SK-N-SH (cell line): ENCODE results near the gene IFI6.

Source experiments
- GABPA ChIP-seq: IDR thresholded peaks from 2 replicates; pipeline ENCODE4 v1.4.0; 2012; ENCODE audit warnings: low read depth, mild to moderate bottlenecking
- MXI1 ChIP-seq: IDR thresholded peaks from 2 replicates; pipeline ENCODE4 v1.6.1; 2012; ENCODE audit warnings: mild to moderate bottlenecking, low read depth, low read length, improper control_type of control experiment
- POLR2AphosphoS5 ChIP-seq: IDR thresholded peaks from 2 replicates; pipeline ENCODE4 v1.6.1; 2012; ENCODE audit warnings: low read depth, low read length

DNA sequence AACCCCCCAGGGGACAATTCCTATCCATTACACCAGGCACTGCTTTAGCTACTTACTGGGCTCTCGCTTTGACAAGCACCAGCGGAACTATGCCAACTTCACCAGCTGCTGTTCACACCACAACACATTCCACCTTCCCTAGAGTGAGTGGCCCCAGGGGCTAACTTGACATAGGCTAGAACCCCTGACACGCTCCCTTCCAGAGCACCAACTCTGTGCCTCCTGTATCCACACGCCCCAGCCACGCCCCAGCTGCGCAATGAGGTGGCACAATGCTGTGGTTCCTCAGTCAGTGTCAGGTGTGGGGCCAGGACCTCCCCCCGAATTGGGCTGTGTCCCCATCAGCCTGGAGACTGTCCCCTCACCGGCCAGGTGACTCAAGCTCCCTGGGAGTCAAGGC is 25.3 kb downstream of the IFI6 start:
- no peak for TF ChIP-seq MXI1
- TF ChIP-seq GABPA = no peak
- TF ChIP-seq POLR2AphosphoS5 = no peak
